ENCODE data around the gene GAB2.

Gene GAB2

DNA sequence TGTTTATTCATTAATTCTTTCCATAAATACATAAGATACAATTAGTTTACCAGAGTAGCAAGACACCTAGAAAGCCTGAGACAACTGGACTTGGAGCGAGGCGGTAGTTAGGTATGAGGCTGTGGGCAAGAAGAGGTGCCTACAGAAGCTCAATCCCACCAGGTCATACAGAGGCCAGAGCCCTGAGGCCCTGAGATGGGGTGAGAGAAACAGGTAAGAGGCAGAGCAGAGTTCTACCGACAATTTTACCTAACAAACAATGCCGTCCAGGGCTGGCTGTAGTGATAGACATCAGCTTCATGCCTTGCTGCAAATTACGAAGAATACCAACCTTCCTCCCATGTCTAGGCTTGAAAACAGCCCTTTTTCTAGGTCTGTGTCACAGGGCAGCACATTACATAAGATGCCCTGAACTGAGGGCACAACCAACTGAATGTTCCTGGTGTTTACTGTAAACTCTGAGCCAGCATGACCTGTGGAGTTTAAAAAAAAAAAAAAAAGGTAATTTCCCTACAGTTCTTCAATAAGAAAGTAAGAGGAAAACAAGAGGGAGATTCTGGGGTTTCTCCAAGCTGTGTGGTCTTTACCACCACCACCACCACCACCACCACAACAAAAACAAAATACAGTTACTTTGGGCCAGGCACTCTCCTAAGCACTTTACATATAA is 105.8 kb downstream of the GAB2 start:
- TF ChIP-seq SNAI2 (CRISPR knock-in tag; IDR thresholded peaks at IDR 0.05) = no peak
- TF ChIP-seq ISL1 (CRISPR knock-in tag; IDR thresholded peaks at IDR 0.05) = no peak
- TF ChIP-seq ZNF565 (CRISPR knock-in tag; conservative IDR thresholded peaks at IDR 0.05; ENCODE audit: low read depth) = no peak
- no peak for TF ChIP-seq CSRNP3 (CRISPR knock-in tag; IDR thresholded peaks at IDR 0.05)
- no peak for TF ChIP-seq ZFP3 (CRISPR knock-in tag; IDR thresholded peaks at IDR 0.05)
- TF ChIP-seq, protein P1, sequence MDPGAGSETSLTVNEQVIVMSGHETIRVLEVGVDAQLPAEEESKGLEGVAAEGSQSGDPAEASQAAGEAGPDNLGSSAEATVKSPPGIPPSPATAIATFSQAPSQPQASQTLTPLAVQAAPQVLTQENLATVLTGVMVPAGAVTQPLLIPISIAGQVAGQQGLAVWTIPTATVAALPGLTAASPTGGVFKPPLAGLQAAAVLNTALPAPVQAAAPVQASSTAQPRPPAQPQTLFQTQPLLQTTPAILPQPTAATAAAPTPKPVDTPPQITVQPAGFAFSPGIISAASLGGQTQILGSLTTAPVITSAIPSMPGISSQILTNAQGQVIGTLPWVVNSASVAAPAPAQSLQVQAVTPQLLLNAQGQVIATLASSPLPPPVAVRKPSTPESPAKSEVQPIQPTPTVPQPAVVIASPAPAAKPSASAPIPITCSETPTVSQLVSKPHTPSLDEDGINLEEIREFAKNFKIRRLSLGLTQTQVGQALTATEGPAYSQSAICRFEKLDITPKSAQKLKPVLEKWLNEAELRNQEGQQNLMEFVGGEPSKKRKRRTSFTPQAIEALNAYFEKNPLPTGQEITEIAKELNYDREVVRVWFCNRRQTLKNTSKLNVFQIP (CRISPR knock-in tag; IDR thresholded peaks at IDR 0.05; ENCODE audit: borderline replicate concordance, low read depth) = no peak
- no peak for TF ChIP-seq ARNTL (CRISPR knock-in tag; IDR thresholded peaks at IDR 0.05; ENCODE audit: borderline replicate concordance, low read depth)
- TF ChIP-seq ZFP30 (CRISPR knock-in tag; IDR thresholded peaks at IDR 0.05) = no peak
- no peak for TF ChIP-seq ZC3H10 (CRISPR knock-in tag; IDR thresholded peaks at IDR 0.05)
- TF ChIP-seq, protein P2, sequence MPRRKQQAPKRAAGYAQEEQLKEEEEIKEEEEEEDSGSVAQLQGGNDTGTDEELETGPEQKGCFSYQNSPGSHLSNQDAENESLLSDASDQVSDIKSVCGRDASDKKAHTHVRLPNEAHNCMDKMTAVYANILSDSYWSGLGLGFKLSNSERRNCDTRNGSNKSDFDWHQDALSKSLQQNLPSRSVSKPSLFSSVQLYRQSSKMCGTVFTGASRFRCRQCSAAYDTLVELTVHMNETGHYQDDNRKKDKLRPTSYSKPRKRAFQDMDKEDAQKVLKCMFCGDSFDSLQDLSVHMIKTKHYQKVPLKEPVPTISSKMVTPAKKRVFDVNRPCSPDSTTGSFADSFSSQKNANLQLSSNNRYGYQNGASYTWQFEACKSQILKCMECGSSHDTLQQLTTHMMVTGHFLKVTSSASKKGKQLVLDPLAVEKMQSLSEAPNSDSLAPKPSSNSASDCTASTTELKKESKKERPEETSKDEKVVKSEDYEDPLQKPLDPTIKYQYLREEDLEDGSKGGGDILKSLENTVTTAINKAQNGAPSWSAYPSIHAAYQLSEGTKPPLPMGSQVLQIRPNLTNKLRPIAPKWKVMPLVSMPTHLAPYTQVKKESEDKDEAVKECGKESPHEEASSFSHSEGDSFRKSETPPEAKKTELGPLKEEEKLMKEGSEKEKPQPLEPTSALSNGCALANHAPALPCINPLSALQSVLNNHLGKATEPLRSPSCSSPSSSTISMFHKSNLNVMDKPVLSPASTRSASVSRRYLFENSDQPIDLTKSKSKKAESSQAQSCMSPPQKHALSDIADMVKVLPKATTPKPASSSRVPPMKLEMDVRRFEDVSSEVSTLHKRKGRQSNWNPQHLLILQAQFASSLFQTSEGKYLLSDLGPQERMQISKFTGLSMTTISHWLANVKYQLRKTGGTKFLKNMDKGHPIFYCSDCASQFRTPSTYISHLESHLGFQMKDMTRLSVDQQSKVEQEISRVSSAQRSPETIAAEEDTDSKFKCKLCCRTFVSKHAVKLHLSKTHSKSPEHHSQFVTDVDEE (CRISPR knock-in tag; IDR thresholded peaks at IDR 0.05) = no peak
- no peak for TF ChIP-seq GLIS3 (CRISPR knock-in tag; IDR thresholded peaks at IDR 0.05)
- TF ChIP-seq ESRRG (CRISPR knock-in tag; IDR thresholded peaks at IDR 0.05) = no peak
- TF ChIP-seq, protein P3, sequence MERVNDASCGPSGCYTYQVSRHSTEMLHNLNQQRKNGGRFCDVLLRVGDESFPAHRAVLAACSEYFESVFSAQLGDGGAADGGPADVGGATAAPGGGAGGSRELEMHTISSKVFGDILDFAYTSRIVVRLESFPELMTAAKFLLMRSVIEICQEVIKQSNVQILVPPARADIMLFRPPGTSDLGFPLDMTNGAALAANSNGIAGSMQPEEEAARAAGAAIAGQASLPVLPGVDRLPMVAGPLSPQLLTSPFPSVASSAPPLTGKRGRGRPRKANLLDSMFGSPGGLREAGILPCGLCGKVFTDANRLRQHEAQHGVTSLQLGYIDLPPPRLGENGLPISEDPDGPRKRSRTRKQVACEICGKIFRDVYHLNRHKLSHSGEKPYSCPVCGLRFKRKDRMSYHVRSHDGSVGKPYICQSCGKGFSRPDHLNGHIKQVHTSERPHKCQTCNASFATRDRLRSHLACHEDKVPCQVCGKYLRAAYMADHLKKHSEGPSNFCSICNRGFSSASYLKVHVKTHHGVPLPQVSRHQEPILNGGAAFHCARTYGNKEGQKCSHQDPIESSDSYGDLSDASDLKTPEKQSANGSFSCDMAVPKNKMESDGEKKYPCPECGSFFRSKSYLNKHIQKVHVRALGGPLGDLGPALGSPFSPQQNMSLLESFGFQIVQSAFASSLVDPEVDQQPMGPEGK (CRISPR knock-in tag; IDR thresholded peaks at IDR 0.05; ENCODE audit: borderline replicate concordance) = no peak
- no peak for TF ChIP-seq ZNF8 (CRISPR knock-in tag; IDR thresholded peaks at IDR 0.05)
- no peak for TF ChIP-seq ZNF70 (CRISPR knock-in tag; IDR thresholded peaks at IDR 0.05)
- TF ChIP-seq OSR1 (CRISPR knock-in tag; IDR thresholded peaks at IDR 0.05) = no peak
- no peak for TF ChIP-seq PPARA (CRISPR knock-in tag; IDR thresholded peaks at IDR 0.05; ENCODE audit: borderline replicate concordance)
- TF ChIP-seq, protein P4, sequence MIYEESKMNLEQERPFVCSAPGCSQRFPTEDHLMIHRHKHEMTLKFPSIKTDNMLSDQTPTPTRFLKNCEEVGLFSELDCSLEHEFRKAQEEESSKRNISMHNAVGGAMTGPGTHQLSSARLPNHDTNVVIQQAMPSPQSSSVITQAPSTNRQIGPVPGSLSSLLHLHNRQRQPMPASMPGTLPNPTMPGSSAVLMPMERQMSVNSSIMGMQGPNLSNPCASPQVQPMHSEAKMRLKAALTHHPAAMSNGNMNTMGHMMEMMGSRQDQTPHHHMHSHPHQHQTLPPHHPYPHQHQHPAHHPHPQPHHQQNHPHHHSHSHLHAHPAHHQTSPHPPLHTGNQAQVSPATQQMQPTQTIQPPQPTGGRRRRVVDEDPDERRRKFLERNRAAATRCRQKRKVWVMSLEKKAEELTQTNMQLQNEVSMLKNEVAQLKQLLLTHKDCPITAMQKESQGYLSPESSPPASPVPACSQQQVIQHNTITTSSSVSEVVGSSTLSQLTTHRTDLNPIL (CRISPR knock-in tag; IDR thresholded peaks at IDR 0.05; ENCODE audit: low read depth) = no peak
- no peak for ATAC-seq

DNA sequence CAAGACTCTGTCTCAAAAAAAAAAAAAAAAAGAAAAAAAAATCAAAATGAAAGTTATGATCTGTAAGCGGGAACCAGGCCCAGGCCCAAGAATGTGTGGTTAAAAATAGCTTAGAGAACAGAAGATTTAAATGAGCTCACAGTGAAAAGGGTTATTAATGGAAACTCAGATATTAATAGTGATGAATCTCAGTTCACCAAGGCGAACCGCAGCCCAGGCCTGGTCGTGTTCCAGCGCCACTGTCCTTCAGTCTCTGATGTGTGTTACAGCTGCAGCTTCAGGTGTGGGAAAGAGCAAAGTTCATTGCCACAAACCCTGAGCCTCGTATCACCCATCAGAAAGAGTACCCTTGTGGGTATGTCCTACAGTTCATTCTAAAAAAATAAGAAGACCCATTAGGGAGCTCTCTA is 107.1 kb downstream of the GAB2 start:
- ATAC-seq = peak; percentile 52
- TF ChIP-seq PPARA (CRISPR knock-in tag; IDR thresholded peaks at IDR 0.05; ENCODE audit: borderline replicate concordance) (no peak), ZC3H10 (CRISPR knock-in tag; IDR thresholded peaks at IDR 0.05) (no peak), ISL1 (CRISPR knock-in tag; IDR thresholded peaks at IDR 0.05) (peak; percentile 39; the same call in 1 of the 2 replicates), RARB (CRISPR knock-in tag; IDR thresholded peaks at IDR 0.05) (no peak)

DNA sequence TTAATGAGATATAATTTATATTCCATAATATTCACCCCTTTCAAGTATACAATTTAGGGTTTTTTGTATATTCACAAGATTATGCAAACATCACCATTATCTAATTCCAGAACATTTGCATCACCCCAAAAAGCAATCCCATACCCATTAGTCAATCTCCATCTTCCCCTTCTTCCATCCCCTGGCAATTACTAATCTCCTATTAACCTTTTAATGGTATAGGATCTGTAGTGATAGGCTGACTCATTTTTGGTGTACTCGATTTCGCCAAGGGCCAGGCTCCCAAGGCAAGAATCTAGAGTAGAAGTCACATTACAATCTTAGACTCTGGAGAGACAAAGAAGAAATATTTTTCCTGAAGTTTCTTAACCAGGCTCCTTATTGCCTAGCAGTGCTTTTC is 113.4 kb downstream of the GAB2 start:
- ATAC-seq = no peak
- TF ChIP-seq PPARA (CRISPR knock-in tag; IDR thresholded peaks at IDR 0.05; ENCODE audit: borderline replicate concordance) (no peak), RARB (CRISPR knock-in tag; IDR thresholded peaks at IDR 0.05) (no peak), CSRNP3 (CRISPR knock-in tag; IDR thresholded peaks at IDR 0.05) (no peak), GLIS3 (CRISPR knock-in tag; IDR thresholded peaks at IDR 0.05) (no peak), CSDC2 (CRISPR knock-in tag; IDR thresholded peaks at IDR 0.05) (no peak), ISL1 (CRISPR knock-in tag; IDR thresholded peaks at IDR 0.05) (no peak), ESRRG (CRISPR knock-in tag; IDR thresholded peaks at IDR 0.05) (no peak), SNAI2 (CRISPR knock-in tag; IDR thresholded peaks at IDR 0.05) (no peak), TCF4 (CRISPR knock-in tag; IDR thresholded peaks at IDR 0.05; ENCODE audit: borderline replicate concordance) (no peak), ZFP3 (CRISPR knock-in tag; IDR thresholded peaks at IDR 0.05) (no peak), ZC3H10 (CRISPR knock-in tag; IDR thresholded peaks at IDR 0.05) (no peak), TOX (CRISPR knock-in tag; IDR thresholded peaks at IDR 0.05; ENCODE audit: borderline replicate concordance) (no peak), ZNF565 (CRISPR knock-in tag; conservative IDR thresholded peaks at IDR 0.05; ENCODE audit: low read depth) (no peak)
- TF ChIP-seq, protein P3 (CRISPR knock-in tag; IDR thresholded peaks at IDR 0.05; ENCODE audit: borderline replicate concordance) = no peak
- TF ChIP-seq, protein P4 (CRISPR knock-in tag; IDR thresholded peaks at IDR 0.05; ENCODE audit: low read depth) = no peak

All from SK-N-SH treated with all-trans-retinoic acid at 6 μM for 48 hours (cell line).